Measurements from ENCODE around the gene NR3C2.

The NR3C2 gene

DNA sequence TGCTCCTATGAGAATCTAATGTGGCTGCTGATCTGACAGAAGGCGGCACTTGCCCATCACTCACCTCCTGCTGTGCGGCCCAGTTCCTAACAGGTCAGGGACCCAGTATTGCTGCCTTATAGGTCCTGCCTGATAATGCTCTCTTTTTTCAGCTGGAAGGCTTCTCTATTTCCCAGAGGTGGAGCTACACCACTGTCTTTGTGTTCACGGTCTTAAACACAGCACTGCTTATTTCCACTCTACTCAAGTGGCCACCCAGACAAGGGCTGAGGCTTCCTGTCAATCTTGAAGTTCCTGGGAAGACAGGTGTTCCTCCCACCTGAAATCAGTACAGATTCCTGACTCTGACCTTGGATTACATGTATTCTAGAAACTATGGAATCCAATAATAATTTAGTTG, 270.6 kb downstream of the NR3C2 start:
- TF ChIP-seq PAX5 (IDR thresholded peaks at IDR 0.05; ENCODE audit: insufficient read depth, low read length, severe bottlenecking) (no peak), TAF1 (IDR thresholded peaks at IDR 0.05; ENCODE audit: low read depth, low read length) (no peak), POU2F2 (IDR thresholded peaks at IDR 0.05; ENCODE audit: low read depth, low read length) (no peak)
- DNase-seq (ENCODE audit: insufficient read length, low spot score) (no peak), FAIRE-seq (no peak)

DNA sequence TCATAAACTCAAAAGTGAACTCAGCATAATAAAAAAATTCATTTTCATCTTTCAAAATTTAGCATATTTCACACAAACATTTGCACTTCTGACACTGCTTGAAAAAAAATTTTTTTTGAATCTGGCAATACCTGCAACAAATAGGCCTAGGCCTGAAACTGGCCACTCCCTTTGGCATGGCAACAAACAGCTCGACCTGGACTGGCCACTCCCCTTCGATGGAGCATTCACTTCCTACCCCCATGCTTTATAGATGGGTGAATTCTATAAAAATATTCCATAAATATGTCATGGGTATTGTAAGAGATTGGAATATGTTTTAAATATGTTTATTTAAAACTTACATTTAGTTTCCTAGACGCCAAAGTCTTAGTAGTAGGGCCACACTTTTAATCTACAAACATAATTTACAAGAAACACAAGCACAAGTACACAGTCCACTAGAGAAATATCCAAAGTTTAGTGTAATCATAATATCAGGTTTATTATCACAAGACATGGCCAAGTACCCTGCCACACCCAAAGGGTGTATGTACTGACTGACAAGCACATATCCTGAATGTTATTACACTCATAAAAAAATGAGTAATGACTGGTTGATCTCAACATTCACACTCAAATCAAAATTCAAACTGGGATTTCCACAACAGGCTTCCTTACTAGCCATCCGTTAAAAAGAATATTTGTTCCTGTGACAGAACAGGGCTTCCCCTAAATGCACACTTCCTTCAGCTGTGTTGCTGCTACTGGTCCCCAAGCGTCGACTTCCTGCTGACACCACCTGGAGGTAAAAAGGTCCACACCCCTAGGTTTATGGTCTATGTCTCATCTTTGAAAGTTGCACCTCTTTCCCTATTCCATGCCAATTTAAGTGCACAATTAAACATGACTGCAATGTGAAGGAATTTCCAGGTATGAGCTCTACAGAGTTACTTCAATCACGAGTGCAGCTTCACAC, 271.5 kb downstream of the NR3C2 start:
- no peak for FAIRE-seq
- TF ChIP-seq TAF1 (IDR thresholded peaks at IDR 0.05; ENCODE audit: low read depth, low read length) (no peak), SPI1 (IDR thresholded peaks at IDR 0.05; ENCODE audit: low read depth, low read length) (no peak), PAX5 (IDR thresholded peaks at IDR 0.05; ENCODE audit: insufficient read depth, low read length, severe bottlenecking) (no peak), POLR2A (IDR thresholded peaks at IDR 0.05; ENCODE audit: low read depth, low read length) (no peak), POU2F2 (IDR thresholded peaks at IDR 0.05; ENCODE audit: low read depth, low read length) (no peak), POLR2AphosphoS5 (IDR thresholded peaks at IDR 0.05; ENCODE audit: low read depth, low read length) (no peak)

DNA sequence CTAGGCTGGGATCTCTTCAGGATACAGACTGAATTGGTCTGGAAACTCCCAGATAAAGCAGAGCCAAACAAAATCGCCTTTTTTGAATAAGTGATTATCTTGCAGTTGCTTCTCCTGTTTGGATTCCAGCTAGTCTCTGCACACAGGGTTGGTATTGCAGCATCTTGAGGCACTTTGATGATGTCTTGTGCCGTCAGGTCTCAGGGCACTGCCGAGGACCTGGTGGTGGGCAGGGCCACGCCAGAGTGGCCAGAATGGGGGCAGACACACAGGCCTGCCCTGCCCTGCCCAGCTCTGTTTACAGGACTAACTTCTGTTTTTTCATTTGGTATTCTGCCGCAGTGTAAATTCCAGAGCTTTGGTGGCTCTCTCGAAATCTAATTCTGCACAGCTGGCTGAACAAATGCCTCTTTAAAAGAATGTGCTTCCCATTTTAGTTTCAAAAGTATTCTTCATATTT, 276.1 kb downstream of the NR3C2 start:
- DNase-seq (ENCODE audit: insufficient read length, low spot score) (no peak), FAIRE-seq (no peak)
- no peak for TF ChIP-seq POLR2AphosphoS5 (IDR thresholded peaks at IDR 0.05; ENCODE audit: low read depth, low read length)
- TF ChIP-seq POLR2A (IDR thresholded peaks at IDR 0.05; ENCODE audit: low read depth, low read length), result no peak
- TF ChIP-seq PAX5 (IDR thresholded peaks at IDR 0.05; ENCODE audit: insufficient read depth, low read length, severe bottlenecking), result no peak
- no peak for TF ChIP-seq TAF1 (IDR thresholded peaks at IDR 0.05; ENCODE audit: low read depth, low read length)
- no peak for TF ChIP-seq POU2F2 (IDR thresholded peaks at IDR 0.05; ENCODE audit: low read depth, low read length)
- TF ChIP-seq SPI1 (IDR thresholded peaks at IDR 0.05; ENCODE audit: low read depth, low read length), result no peak

More for the DNA sequence above, 271.5 kb downstream of the NR3C2 start:
- no peak for DNase-seq (ENCODE audit: insufficient read length, low spot score)

GRCh38 chr4:148164557-148164956, 277.7 kb downstream of the NR3C2 start:
- TF ChIP-seq POLR2AphosphoS5 (IDR thresholded peaks at IDR 0.05; ENCODE audit: low read depth, low read length) (no peak), SPI1 (IDR thresholded peaks at IDR 0.05; ENCODE audit: low read depth, low read length) (no peak), PAX5 (IDR thresholded peaks at IDR 0.05; ENCODE audit: insufficient read depth, low read length, severe bottlenecking) (no peak), POLR2A (IDR thresholded peaks at IDR 0.05; ENCODE audit: low read depth, low read length) (no peak), TAF1 (IDR thresholded peaks at IDR 0.05; ENCODE audit: low read depth, low read length) (no peak), POU2F2 (IDR thresholded peaks at IDR 0.05; ENCODE audit: low read depth, low read length) (no peak)
- DNase-seq (ENCODE audit: insufficient read length, low spot score), result no peak
- FAIRE-seq, result no peak

- no peak for FAIRE-seq
- TF ChIP-seq POLR2AphosphoS5 (IDR thresholded peaks at IDR 0.05; ENCODE audit: low read depth, low read length) (no peak), PAX5 (IDR thresholded peaks at IDR 0.05; ENCODE audit: insufficient read depth, low read length, severe bottlenecking) (no peak), SPI1 (IDR thresholded peaks at IDR 0.05; ENCODE audit: low read depth, low read length) (no peak), POU2F2 (IDR thresholded peaks at IDR 0.05; ENCODE audit: low read depth, low read length) (no peak), POLR2A (IDR thresholded peaks at IDR 0.05; ENCODE audit: low read depth, low read length) (no peak)
- no peak for DNase-seq (ENCODE audit: insufficient read length, low spot score)
Measured at GRCh38 chr4:148162991-148163390, 279.2 kb downstream of the NR3C2 start.

DNA sequence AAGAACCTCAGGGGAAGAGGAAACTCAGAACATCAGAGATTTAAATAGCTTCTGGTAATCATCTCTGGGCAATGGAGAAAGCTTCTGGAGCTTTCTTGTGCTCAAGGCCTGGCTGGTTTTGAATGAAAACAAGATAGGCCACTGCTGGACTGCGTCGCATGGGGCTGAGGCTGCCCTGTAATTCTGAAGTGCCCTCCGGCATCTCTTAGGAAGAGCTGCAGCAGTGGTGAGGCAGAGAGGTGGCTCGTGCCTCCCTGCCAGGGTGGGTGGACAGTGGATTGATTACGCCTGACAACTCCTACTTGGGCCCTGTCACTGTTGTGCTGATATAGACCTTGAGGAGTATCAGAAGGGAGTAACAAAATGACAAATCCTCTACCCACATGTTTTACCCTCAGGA, 279.7 kb downstream of the NR3C2 start:
- FAIRE-seq (no peak), DNase-seq (ENCODE audit: insufficient read length, low spot score) (no peak)
- TF ChIP-seq SPI1 (IDR thresholded peaks at IDR 0.05; ENCODE audit: low read depth, low read length) (no peak), POU2F2 (IDR thresholded peaks at IDR 0.05; ENCODE audit: low read depth, low read length) (no peak), POLR2AphosphoS5 (IDR thresholded peaks at IDR 0.05; ENCODE audit: low read depth, low read length) (no peak), POLR2A (IDR thresholded peaks at IDR 0.05; ENCODE audit: low read depth, low read length) (no peak), PAX5 (IDR thresholded peaks at IDR 0.05; ENCODE audit: insufficient read depth, low read length, severe bottlenecking) (no peak), TAF1 (IDR thresholded peaks at IDR 0.05; ENCODE audit: low read depth, low read length) (no peak)

GRCh38 chr4:148161601-148162000, 280.6 kb downstream of the NR3C2 start:
- FAIRE-seq (no peak), DNase-seq (ENCODE audit: insufficient read length, low spot score) (no peak)
- TF ChIP-seq PAX5 (IDR thresholded peaks at IDR 0.05; ENCODE audit: insufficient read depth, low read length, severe bottlenecking) (no peak), POU2F2 (IDR thresholded peaks at IDR 0.05; ENCODE audit: low read depth, low read length) (no peak), POLR2A (IDR thresholded peaks at IDR 0.05; ENCODE audit: low read depth, low read length) (no peak)

- TF ChIP-seq TAF1 (IDR thresholded peaks at IDR 0.05; ENCODE audit: low read depth, low read length) (no peak), POLR2A (IDR thresholded peaks at IDR 0.05; ENCODE audit: low read depth, low read length) (no peak), POU2F2 (IDR thresholded peaks at IDR 0.05; ENCODE audit: low read depth, low read length) (no peak), SPI1 (IDR thresholded peaks at IDR 0.05; ENCODE audit: low read depth, low read length) (no peak)
- DNase-seq (ENCODE audit: insufficient read length, low spot score) (no peak), FAIRE-seq (no peak)
Measured at GRCh38 chr4:148159793-148160192, 282.4 kb downstream of the NR3C2 start.

DNA sequence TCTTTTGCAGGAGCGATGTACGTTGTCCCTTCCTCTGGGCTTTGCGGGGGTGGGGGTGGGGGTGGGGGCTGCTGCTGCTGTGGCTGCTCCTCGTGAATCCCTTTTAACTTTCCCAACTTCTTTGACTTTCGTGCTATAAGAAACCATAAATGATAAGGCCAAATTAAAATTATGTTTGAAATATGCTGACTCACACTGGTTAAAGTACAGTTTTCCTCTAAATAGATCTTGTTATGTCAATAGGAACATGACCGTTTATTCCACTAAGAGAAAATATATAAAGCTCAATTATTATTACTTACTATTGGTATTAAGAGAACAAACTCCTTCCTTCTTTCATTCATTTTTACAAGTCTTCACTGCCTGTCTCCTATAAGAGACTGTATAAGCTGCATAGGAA, 287.4 kb downstream of the NR3C2 start:
- TF ChIP-seq TAF1 (IDR thresholded peaks at IDR 0.05; ENCODE audit: low read depth, low read length) (no peak), POLR2AphosphoS5 (IDR thresholded peaks at IDR 0.05; ENCODE audit: low read depth, low read length) (no peak), POLR2A (IDR thresholded peaks at IDR 0.05; ENCODE audit: low read depth, low read length) (no peak), POU2F2 (IDR thresholded peaks at IDR 0.05; ENCODE audit: low read depth, low read length) (no peak), PAX5 (IDR thresholded peaks at IDR 0.05; ENCODE audit: insufficient read depth, low read length, severe bottlenecking) (no peak), SPI1 (IDR thresholded peaks at IDR 0.05; ENCODE audit: low read depth, low read length) (no peak)
- DNase-seq (ENCODE audit: insufficient read length, low spot score), result no peak
- FAIRE-seq, result no peak
